ENCODE results near the gene ZNF32. TPM values are rescaled to one million over a fixed set of nuclear protein-coding genes. Genes with fewer than 3 reads are reported as not detected.

ZNF32 gene
- total RNA-seq, 1 donor from 2014 or later = 51.1 TPM

GRCh38 chr10:43599333-43599732 lies 49.3 kb downstream of the ZNF32 start:
- H3K36me3 ChIP-seq = no peaks in the 10 kb centered on the region
- H3K27me3 ChIP-seq = no peaks in the 10 kb centered on the region
- TF ChIP-seq POLR2A (IDR thresholded peaks at IDR 0.05) = no peak
- no peak for TF ChIP-seq CTCF (IDR thresholded peaks at IDR 0.05)
- TF ChIP-seq POLR2AphosphoS5 (IDR thresholded peaks at IDR 0.05; ENCODE audit: insufficient read depth in 1 of 2, low read depth in 1 of 2) = no peak
- intact Hi-C loops (cut with DNase I) = no loop called here
- H3K4me1 ChIP-seq = peaks cover 17% of the 10 kb centered on the region
- H3K4me3 ChIP-seq = no peak overlapping the region
- no peak for DNase-seq (ENCODE audit: extremely low spot score in 2 of 2)
- no peaks in the 10 kb centered on the region for H3K9me3 ChIP-seq
- H3K27ac ChIP-seq = no peak overlapping the region

- Histone ChIP-seq H3K36me3 (no peaks in the 10 kb centered on the region), H3K9me3 (no peaks in the 10 kb centered on the region), H3K4me3 (no peak overlapping the region), H3K27me3 (no peaks in the 10 kb centered on the region), H3K27ac (no peak overlapping the region), H3K4me1 (peaks cover 17% of the 10 kb centered on the region)
- no peak for DNase-seq (ENCODE audit: extremely low spot score in 2 of 2)
- intact Hi-C loops (cut with DNase I) = no loop called here
- TF ChIP-seq POLR2AphosphoS5 (IDR thresholded peaks at IDR 0.05; ENCODE audit: insufficient read depth in 1 of 2, low read depth in 1 of 2) (no peak), CTCF (IDR thresholded peaks at IDR 0.05) (no peak), POLR2A (IDR thresholded peaks at IDR 0.05) (no peak)
These were observed 50.2 kb downstream of the ZNF32 start for GRCh38 chr10:43598446-43598845.

- no peaks in the 10 kb centered on the region for H3K27me3 ChIP-seq
- H3K4me3 ChIP-seq = no peak overlapping the region
- no peak overlapping the region for H3K27ac ChIP-seq
- TF ChIP-seq POLR2A (IDR thresholded peaks at IDR 0.05) (no peak), POLR2AphosphoS5 (IDR thresholded peaks at IDR 0.05; ENCODE audit: insufficient read depth in 1 of 2, low read depth in 1 of 2) (no peak), CTCF (IDR thresholded peaks at IDR 0.05) (no peak)
- DNase-seq (ENCODE audit: extremely low spot score in 2 of 2) = no peak
- no peaks in the 10 kb centered on the region for H3K36me3 ChIP-seq
- H3K4me1 ChIP-seq = peaks cover 17% of the 10 kb centered on the region
- intact Hi-C loops (cut with DNase I) = no loop called here
- H3K9me3 ChIP-seq = no peaks in the 10 kb centered on the region
These were observed 52.1 kb downstream of the ZNF32 start for GRCh38 chr10:43596546-43596945.

GRCh38 chr10:43595739-43596298 lies 52.9 kb downstream of the ZNF32 start:
- Histone ChIP-seq H3K27me3 (no peaks in the 10 kb centered on the region), H3K4me3 (no peak overlapping the region), H3K9me3 (no peaks in the 10 kb centered on the region), H3K4me1 (peaks cover 17% of the 10 kb centered on the region), H3K27ac (no peak overlapping the region), H3K36me3 (no peaks in the 10 kb centered on the region)
- DNase-seq (ENCODE audit: extremely low spot score in 2 of 2) = no peak
- TF ChIP-seq POLR2A (IDR thresholded peaks at IDR 0.05) (no peak), CTCF (IDR thresholded peaks at IDR 0.05) (no peak), POLR2AphosphoS5 (IDR thresholded peaks at IDR 0.05; ENCODE audit: insufficient read depth in 1 of 2, low read depth in 1 of 2) (no peak)
- intact Hi-C loops (cut with DNase I) = no loop called here

GRCh38 chr10:43594944-43595589 lies 53.6 kb downstream of the ZNF32 start:
- no peaks in the 10 kb centered on the region for H3K36me3 ChIP-seq
- H3K27ac ChIP-seq = no peak overlapping the region
- peak overlapping the region; percentile 15 to 19 for H3K4me3 ChIP-seq
- TF ChIP-seq CTCF (IDR thresholded peaks at IDR 0.05) (no peak), POLR2AphosphoS5 (IDR thresholded peaks at IDR 0.05; ENCODE audit: insufficient read depth in 1 of 2, low read depth in 1 of 2) (no peak), POLR2A (IDR thresholded peaks at IDR 0.05) (no peak)
- peaks cover 17% of the 10 kb centered on the region for H3K4me1 ChIP-seq
- H3K9me3 ChIP-seq = no peaks in the 10 kb centered on the region
- H3K27me3 ChIP-seq = no peaks in the 10 kb centered on the region
- DNase-seq (ENCODE audit: extremely low spot score in 2 of 2) = no peak
- intact Hi-C loops (cut with DNase I) = no loop called here
